Prostate gland (tissue), 2 donors: ENCODE results near the gene ZNF892. TPM values are rescaled to one million over a fixed set of nuclear protein-coding genes. Genes with fewer than 3 reads are reported as not detected.

Experiments used
- DNase-seq: peaks from one replicate; pipeline ENCODE4 v3.0.0-alpha.2; 2019; ENCODE audit warnings: low spot score
- H3K27ac ChIP-seq, 2 donors: fragments of 200-600 bp; sonication (generic); 2 replicates each; pipeline ENCODE4 v1.5.1; 2017 to 2019
- H3K27me3 ChIP-seq: fragments of 200-600 bp; sonication (generic); replicated peaks from 2 replicates; pipeline ENCODE4 v1.5.1; 2019; ENCODE audit not compliant: insufficient read depth
- H3K36me3 ChIP-seq, 2 donors: fragments of 200-600 bp; sonication (generic); 1 replicate in 1 of 2; 2 replicates in 1 of 2; pipeline versions ENCODE4 v1.5.1 to v1.8.1; 2017 to 2019
- H3K4me1 ChIP-seq: fragments of 200-600 bp; sonication (generic); replicated peaks from 2 replicates; pipeline ENCODE4 v1.5.1; 2019
- H3K4me3 ChIP-seq, 2 donors: fragments of 200-600 bp; sonication (generic); 2 replicates each; pipeline ENCODE4 v1.5.1; 2017 to 2019
- H3K9me3 ChIP-seq: fragments of 200-600 bp; sonication (generic); 2 replicates; pipeline ENCODE4 v1.5.1; 2017
- POLR2A ChIP-seq: fragments of 450-650 bp; IDR thresholded peaks from one replicate; pipeline ENCODE4 v1.6.1; 2016; ENCODE audit warnings: antibody characterized with exemption, mild to moderate bottlenecking
- POLR2AphosphoS5 ChIP-seq: sonication (generic); formaldehyde crosslinking; IDR thresholded peaks from one replicate; pipeline ENCODE4 v1.6.1; 2017; ENCODE audit warnings: antibody characterized with exemption
- WGBS: methylation state at CpG from one replicate; pipeline ENCODE4 v1.1.5; 2018; 5-methylcytosine and 5-hydroxymethylcytosine counted together
- intact Hi-C: fragments of 100-400 bp; cut with DNase I; formaldehyde crosslinking; loops from one replicate; pipeline ENCODE4 v1.14.2; 2022
- total RNA-seq, 2 donors: library from RNA; depleted of rRNA; stranded (reverse); fragments of >200 nt; gene quantifications; one replicate each; pipeline ENCODE4 v1.1.0, GENCODE V29; 2016
- TF ChIP-seq, protein P1 (sequence below), 4 experiments: fragments of 200-600 bp in 2 of 4; fragments of 450-650 bp in 2 of 4; sonication (generic) in 2 of 4; IDR thresholded peaks; 1 replicate in 3 of 4; 2 replicates in 1 of 4; pipeline ENCODE4 v1.5.1; 2016 to 2019; ENCODE audit warnings: antibody characterized with exemption in 4 of 4, mild to moderate bottlenecking in 2 of 4, moderate library complexity in 2 of 4

Gene ZNF892
- total RNA-seq, 2 donors from 2014 or later, result 4.6 to 4.8 TPM

- no peak for DNase-seq
- Histone ChIP-seq H3K4me3 (peak overlapping the region; percentile 64 to 81), H3K9me3 (no peaks in the 10 kb centered on the region), H3K36me3 (no peaks in the 10 kb centered on the region), H3K27ac (peak overlapping the region; percentile 84 to 91), H3K27me3 (no peaks in the 10 kb centered on the region), H3K4me1 (peaks cover 3% of the 10 kb centered on the region)
- under 1% methylated on average over 9 of the region's 9 CpGs for WGBS
- TF ChIP-seq POLR2A (no peak), POLR2AphosphoS5 (no peak)
- TF ChIP-seq, protein P1, sequence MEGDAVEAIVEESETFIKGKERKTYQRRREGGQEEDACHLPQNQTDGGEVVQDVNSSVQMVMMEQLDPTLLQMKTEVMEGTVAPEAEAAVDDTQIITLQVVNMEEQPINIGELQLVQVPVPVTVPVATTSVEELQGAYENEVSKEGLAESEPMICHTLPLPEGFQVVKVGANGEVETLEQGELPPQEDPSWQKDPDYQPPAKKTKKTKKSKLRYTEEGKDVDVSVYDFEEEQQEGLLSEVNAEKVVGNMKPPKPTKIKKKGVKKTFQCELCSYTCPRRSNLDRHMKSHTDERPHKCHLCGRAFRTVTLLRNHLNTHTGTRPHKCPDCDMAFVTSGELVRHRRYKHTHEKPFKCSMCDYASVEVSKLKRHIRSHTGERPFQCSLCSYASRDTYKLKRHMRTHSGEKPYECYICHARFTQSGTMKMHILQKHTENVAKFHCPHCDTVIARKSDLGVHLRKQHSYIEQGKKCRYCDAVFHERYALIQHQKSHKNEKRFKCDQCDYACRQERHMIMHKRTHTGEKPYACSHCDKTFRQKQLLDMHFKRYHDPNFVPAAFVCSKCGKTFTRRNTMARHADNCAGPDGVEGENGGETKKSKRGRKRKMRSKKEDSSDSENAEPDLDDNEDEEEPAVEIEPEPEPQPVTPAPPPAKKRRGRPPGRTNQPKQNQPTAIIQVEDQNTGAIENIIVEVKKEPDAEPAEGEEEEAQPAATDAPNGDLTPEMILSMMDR (IDR thresholded peaks at IDR 0.05), result no peak
- intact Hi-C loops, result loop anchor here (5.0 kb wide), 1 partner anchor 42 kb away; the partner anchor contains the start of gene ZNF892
These were observed 42.3 kb upstream of the ZNF892 start for GRCh38 chr2:95165030-95165370.

GRCh38 chr2:95165371-95166064 lies 41.8 kb upstream of the ZNF892 start, which contains the start of gene ZNF2:
ZNF2 (plus strand) TSS chr2:95165809; CDS start chr2:95176227, 10,418 bp downstream.
- TF ChIP-seq POLR2AphosphoS5, result peak; percentile 98
- peak; percentile 54 for TF ChIP-seq POLR2A
- TF ChIP-seq, protein P1 (IDR thresholded peaks at IDR 0.05), result peak in 2 of 4 experiments; percentile 24 to 37
- Histone ChIP-seq H3K27me3 (no peaks in the 10 kb centered on the region), H3K27ac (peak within 1 kb of the TSS; percentile 84 to 91), H3K9me3 (no peaks in the 10 kb centered on the region), H3K36me3 (no peaks in the 10 kb centered on the region), H3K4me3 (peak within 1 kb of the TSS; percentile 64 to 81), H3K4me1 (peaks cover 3% of the 10 kb centered on the region)
- WGBS, result under 1% methylated on average over 51 of the region's 56 CpGs
- intact Hi-C loops, result loop anchor here (5.0 kb wide), 1 partner anchor 42 kb away; the partner anchor contains the start of gene ZNF892
- DNase-seq, result peak; percentile 98

- H3K4me1 ChIP-seq, result peaks cover 3% of the 10 kb centered on the region
- no peak for DNase-seq
- H3K9me3 ChIP-seq, result no peaks in the 10 kb centered on the region
- H3K4me3 ChIP-seq, result peak overlapping the region; percentile 64 to 81
- no peaks in the 10 kb centered on the region for H3K27me3 ChIP-seq
- 7% methylated on average over 16 of the region's 16 CpGs for WGBS
- no peaks in the 10 kb centered on the region for H3K36me3 ChIP-seq
- intact Hi-C loops, result loop anchor here (5.0 kb wide), 1 partner anchor 41 kb away; the partner anchor contains the start of gene ZNF892
- H3K27ac ChIP-seq, result peak overlapping the region; percentile 84 to 91
- TF ChIP-seq, protein P1 (IDR thresholded peaks at IDR 0.05), result no peak
- TF ChIP-seq POLR2A, result no peak
- TF ChIP-seq POLR2AphosphoS5, result no peak
These were observed 41.1 kb upstream of the ZNF892 start for GRCh38 chr2:95166065-95166763.

GRCh38 chr2:95171902-95172301 lies 35.4 kb upstream of the ZNF892 start:
- H3K36me3 ChIP-seq, result no peaks in the 10 kb centered on the region
- TF ChIP-seq, protein P1 (IDR thresholded peaks at IDR 0.05), result no peak
- TF ChIP-seq POLR2A, result no peak
- no peak for TF ChIP-seq POLR2AphosphoS5
- intact Hi-C loops, result no loop called here
- H3K4me1 ChIP-seq, result no peaks in the 10 kb centered on the region
- WGBS, result 76% methylated on average over 7 of the region's 7 CpGs
- no peak for DNase-seq
- no peaks in the 10 kb centered on the region for H3K9me3 ChIP-seq
- H3K4me3 ChIP-seq, result no peak overlapping the region
- no peaks in the 10 kb centered on the region for H3K27me3 ChIP-seq
- no peak overlapping the region for H3K27ac ChIP-seq
